T-helper 2 cell treated with Interferon-gamma antibody and Interleukin-4, amounts not matched to agents 5 μg/mL and 100 μg/mL, for 36 hours (primary cell): ENCODE data around the gene MRPS10.
"Not testable (repeated sequence)": the region's sequence is repeated elsewhere in the genome, so short reads cannot be mapped to it uniquely, and the experiment has no call there.

Source experiments
- DNase-seq: peaks from one replicate; pipeline ENCODE4 v3.0.0; 2021; ENCODE audit warnings: low spot score
- H3K27ac Mint-ChIP-seq: one replicate; pipeline ENCODE4 v1.8.0; 2021; ENCODE audit warnings: mild to moderate bottlenecking, mixed read lengths
- H3K27me3 Mint-ChIP-seq: one replicate; pipeline ENCODE4 v1.8.0; 2021; ENCODE audit warnings: low read depth, mixed read lengths
- H3K36me3 Mint-ChIP-seq: one replicate; pipeline ENCODE4 v1.8.0; 2021; ENCODE audit warnings: low read depth, mixed read lengths
- H3K4me1 Mint-ChIP-seq: one replicate; pipeline ENCODE4 v1.8.0; 2021; ENCODE audit warnings: low read depth, mixed read lengths
- H3K4me3 Mint-ChIP-seq: one replicate; pipeline ENCODE4 v1.8.0; 2022; ENCODE audit warnings: mild to moderate bottlenecking, moderate library complexity, mixed read lengths
- H3K9me3 Mint-ChIP-seq: one replicate; pipeline ENCODE4 v1.8.0; 2021; ENCODE audit warnings: mixed read lengths

Gene MRPS10

DNA sequence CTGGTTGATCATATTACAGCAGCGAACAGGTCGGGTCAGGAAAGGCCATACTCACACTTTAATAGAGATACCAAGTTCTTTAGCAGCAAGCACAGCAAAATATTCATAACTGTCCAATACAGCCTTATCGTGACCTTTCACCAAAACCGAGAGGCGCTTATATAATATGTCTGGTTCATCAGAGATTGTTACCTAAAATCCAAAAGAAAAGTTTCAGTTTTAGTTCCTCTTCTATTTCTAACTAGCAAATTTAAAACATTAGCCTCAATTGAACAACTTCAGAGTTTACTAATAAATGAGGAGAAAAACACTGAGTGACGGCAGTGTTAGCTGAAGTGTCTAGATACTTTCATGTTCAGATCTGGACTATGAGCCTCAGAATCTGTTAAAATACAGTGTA lies 5.9 kb downstream of the MRPS10 start:
- H3K36me3 Mint-ChIP-seq = peaks cover 36% of the 10 kb centered on the region
- no peaks in the 10 kb centered on the region for H3K9me3 Mint-ChIP-seq
- DNase-seq = no peak
- no peak overlapping the region for H3K27ac Mint-ChIP-seq
- H3K4me1 Mint-ChIP-seq = peaks cover 10% of the 10 kb centered on the region
- no peaks in the 10 kb centered on the region for H3K27me3 Mint-ChIP-seq
- H3K4me3 Mint-ChIP-seq = no peak overlapping the region

DNA sequence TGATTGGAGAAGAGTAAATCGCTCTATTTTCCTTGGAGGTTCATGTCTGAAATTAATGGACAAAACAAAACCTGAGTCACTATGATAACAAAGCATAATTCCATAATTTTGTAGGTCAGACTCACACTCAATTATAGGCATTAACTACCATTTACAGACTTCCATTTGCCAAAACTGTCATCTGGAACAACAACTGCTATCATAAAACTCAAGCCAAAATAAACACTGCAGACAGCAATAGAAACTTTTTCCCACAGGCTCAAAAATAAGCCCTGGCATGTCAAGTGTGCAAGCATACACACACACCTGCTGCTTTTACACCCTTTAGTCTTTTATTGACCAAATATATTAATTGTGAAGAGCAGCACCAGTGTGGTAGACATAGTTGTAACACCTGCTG lies 7.1 kb downstream of the MRPS10 start:
- DNase-seq = no peak
- H3K36me3 Mint-ChIP-seq = peaks cover 40% of the 10 kb centered on the region
- H3K9me3 Mint-ChIP-seq = no peaks in the 10 kb centered on the region
- no peak overlapping the region for H3K4me3 Mint-ChIP-seq
- no peak overlapping the region for H3K27ac Mint-ChIP-seq
- H3K4me1 Mint-ChIP-seq = peaks cover 5% of the 10 kb centered on the region
- H3K27me3 Mint-ChIP-seq = no peaks in the 10 kb centered on the region

DNA sequence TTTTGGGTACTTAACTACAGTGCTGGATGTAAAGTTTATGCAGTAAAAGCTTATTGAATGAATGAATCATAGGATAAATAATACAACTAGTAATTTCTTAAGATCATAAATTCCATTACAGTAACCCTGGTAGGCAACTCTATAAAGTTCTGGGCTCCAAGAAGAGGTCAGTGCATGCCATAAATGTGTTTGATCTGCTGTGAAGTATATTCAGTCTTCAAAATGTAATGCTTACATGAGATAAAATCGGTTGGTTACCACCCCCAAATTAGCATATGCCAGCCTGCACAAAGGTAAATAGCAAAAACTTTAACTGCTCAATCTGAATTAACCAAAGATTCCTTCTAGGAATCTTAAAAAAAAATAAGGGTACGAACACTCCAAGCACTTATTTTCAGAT lies 10.1 kb downstream of the MRPS10 start:
- H3K27ac Mint-ChIP-seq, DNase-seq, H3K4me1 Mint-ChIP-seq, H3K27me3 Mint-ChIP-seq, H3K9me3 Mint-ChIP-seq, H3K4me3 Mint-ChIP-seq: not testable (repeated sequence)
- H3K36me3 Mint-ChIP-seq = peaks cover 38% of the 10 kb centered on the region

- Mint-ChIP-seq H3K9me3 (no peaks in the 10 kb centered on the region), H3K4me1 (no peaks in the 10 kb centered on the region), H3K36me3 (peaks cover 32% of the 10 kb centered on the region), H3K27me3 (no peaks in the 10 kb centered on the region), H3K27ac (no peak overlapping the region), H3K4me3 (no peak overlapping the region)
- no peak for DNase-seq
These were observed 12.8 kb downstream of the MRPS10 start for GRCh38 chr6:42204768-42205282.

DNA sequence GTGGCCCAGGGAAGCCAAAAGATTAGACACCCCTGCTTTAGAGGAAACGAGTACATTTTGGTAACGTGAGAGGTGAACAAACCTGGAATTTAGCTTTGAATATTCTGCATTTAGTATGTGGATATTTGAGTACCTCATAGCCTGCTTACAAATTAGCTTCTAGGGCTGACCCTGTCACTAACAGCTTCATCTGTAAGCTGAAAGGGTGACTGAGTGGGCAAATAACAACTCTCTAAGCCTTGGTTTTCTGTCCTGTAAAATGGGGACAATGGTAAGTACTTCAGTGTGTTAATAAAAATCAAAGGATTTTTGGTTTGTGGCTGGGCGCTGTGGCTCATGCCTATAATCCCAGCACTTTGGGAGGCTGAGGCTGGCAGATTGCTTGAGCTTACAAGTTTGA lies 14.5 kb downstream of the MRPS10 start:
- H3K4me3 Mint-ChIP-seq = no peak overlapping the region
- H3K36me3 Mint-ChIP-seq = peaks cover 24% of the 10 kb centered on the region
- no peaks in the 10 kb centered on the region for H3K4me1 Mint-ChIP-seq
- no peaks in the 10 kb centered on the region for H3K9me3 Mint-ChIP-seq
- DNase-seq = no peak
- H3K27me3 Mint-ChIP-seq = no peaks in the 10 kb centered on the region
- no peak overlapping the region for H3K27ac Mint-ChIP-seq

- not testable (repeated sequence) for H3K4me1 Mint-ChIP-seq, H3K4me3 Mint-ChIP-seq, H3K27ac Mint-ChIP-seq, H3K27me3 Mint-ChIP-seq, H3K9me3 Mint-ChIP-seq, DNase-seq
- peaks cover 18% of the 10 kb centered on the region for H3K36me3 Mint-ChIP-seq
These were observed 15.3 kb downstream of the MRPS10 start for GRCh38 chr6:42202131-42202915.

- Mint-ChIP-seq H3K27ac (no peak overlapping the region), H3K36me3 (peaks cover 15% of the 10 kb centered on the region), H3K4me3 (no peak overlapping the region), H3K9me3 (no peaks in the 10 kb centered on the region), H3K4me1 (no peaks in the 10 kb centered on the region), H3K27me3 (no peaks in the 10 kb centered on the region)
- DNase-seq = no peak
These were observed 16.3 kb downstream of the MRPS10 start for GRCh38 chr6:42201382-42201781.

DNA sequence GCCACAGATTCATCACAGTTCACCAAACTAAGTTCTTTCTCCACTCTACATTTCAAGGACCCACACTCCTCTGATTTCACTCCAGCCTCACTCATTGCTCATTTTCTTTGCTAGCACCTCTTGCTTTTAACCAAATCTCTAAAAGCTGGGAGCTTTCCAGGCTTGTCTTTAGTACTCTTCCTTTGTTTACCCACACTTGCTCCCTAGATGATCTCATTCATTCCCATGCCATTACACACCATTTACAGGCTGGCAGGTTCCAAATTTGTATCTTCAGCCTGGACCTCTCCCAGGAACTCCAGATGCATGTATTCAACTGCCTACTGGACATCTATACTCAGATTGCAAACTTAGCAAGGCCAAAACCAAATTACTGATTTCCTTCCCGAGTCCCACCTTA lies 17.6 kb downstream of the MRPS10 start:
- H3K4me1 Mint-ChIP-seq = no peaks in the 10 kb centered on the region
- H3K27ac Mint-ChIP-seq = no peak overlapping the region
- no peaks in the 10 kb centered on the region for H3K27me3 Mint-ChIP-seq
- DNase-seq = no peak
- peaks cover 10% of the 10 kb centered on the region for H3K36me3 Mint-ChIP-seq
- no peaks in the 10 kb centered on the region for H3K9me3 Mint-ChIP-seq
- H3K4me3 Mint-ChIP-seq = no peak overlapping the region

GRCh38 chr6:42199106-42199981 lies 18.3 kb downstream of the MRPS10 start:
- no peak overlapping the region for H3K4me3 Mint-ChIP-seq
- no peaks in the 10 kb centered on the region for H3K4me1 Mint-ChIP-seq
- peaks cover 4% of the 10 kb centered on the region for H3K36me3 Mint-ChIP-seq
- no peaks in the 10 kb centered on the region for H3K27me3 Mint-ChIP-seq
- H3K9me3 Mint-ChIP-seq = no peaks in the 10 kb centered on the region
- DNase-seq = no peak
- no peak overlapping the region for H3K27ac Mint-ChIP-seq

DNA sequence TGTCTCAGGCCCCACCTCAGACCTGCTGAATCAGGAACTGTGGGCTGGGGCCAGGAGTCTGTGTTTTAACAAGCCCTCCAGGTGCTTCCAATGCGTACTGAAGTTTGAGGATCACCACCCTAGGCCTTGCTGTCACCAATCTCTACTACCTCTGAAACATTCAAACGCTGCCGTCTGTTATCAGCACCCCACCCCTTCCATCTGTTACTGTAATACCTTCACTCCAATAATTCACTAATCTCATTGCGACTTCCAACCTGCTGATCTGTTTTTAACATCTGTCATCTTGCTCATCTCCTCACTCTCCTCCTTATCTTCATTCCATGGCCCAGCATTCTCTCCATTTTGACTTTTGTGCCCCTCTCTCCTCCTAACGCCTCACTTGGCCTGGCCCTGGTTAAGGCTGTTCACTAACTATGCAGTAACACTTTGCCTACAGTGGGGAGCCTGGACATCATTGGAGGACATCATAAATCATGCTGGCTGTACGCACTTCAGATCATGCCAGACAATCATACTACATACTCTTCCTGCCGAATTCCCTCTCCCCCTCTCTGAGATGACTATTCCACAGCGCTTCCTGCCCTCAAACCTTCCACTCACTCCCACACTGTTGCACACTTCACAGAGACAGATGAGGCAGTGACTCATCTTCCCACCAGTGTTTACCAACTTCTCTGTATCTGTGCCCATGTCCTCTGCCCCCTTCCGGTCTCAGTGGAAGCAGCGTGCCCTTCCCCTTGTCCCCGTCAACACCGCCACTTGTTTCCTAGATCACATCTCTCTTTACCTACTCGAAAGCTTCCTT lies 19.9 kb downstream of the MRPS10 start:
- Mint-ChIP-seq H3K4me3 (no peak overlapping the region), H3K27ac (no peak overlapping the region), H3K36me3 (peaks cover 4% of the 10 kb centered on the region), H3K27me3 (no peaks in the 10 kb centered on the region), H3K4me1 (no peaks in the 10 kb centered on the region), H3K9me3 (no peaks in the 10 kb centered on the region)
- DNase-seq = no peak

- Mint-ChIP-seq H3K9me3 (no peaks in the 10 kb centered on the region), H3K4me1 (no peaks in the 10 kb centered on the region), H3K4me3 (no peak overlapping the region), H3K27ac (no peak overlapping the region), H3K27me3 (no peaks in the 10 kb centered on the region), H3K36me3 (peaks cover 3% of the 10 kb centered on the region)
- DNase-seq = no peak
These were observed 22.2 kb downstream of the MRPS10 start for GRCh38 chr6:42195415-42195814.

- Mint-ChIP-seq H3K9me3 (no peaks in the 10 kb centered on the region), H3K27ac (no peak overlapping the region), H3K4me3 (no peak overlapping the region), H3K27me3 (no peaks in the 10 kb centered on the region), H3K4me1 (no peaks in the 10 kb centered on the region), H3K36me3 (no peaks in the 10 kb centered on the region)
- DNase-seq = no peak
These were observed 23.6 kb downstream of the MRPS10 start for GRCh38 chr6:42194056-42194455.

DNA sequence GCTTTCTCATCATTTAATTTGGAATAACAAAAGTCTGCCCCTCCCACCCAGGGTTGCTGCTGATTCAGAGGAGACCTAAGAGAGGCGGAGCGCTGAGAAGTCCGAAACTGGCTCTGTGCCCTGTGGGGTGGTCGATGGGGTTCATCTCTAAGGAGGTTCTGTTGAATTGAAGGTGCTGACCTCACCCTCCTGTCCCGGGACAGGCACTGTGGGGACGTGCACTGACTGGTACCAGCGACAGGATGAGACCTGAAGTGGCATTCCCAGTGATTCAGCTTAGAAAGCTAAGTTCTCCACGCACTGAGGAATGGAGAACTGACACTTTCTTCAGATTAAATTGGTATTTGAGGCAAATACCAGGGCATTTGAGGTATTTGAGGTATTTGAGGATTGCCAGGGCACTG lies 24.2 kb downstream of the MRPS10 start:
- Mint-ChIP-seq H3K36me3 (no peaks in the 10 kb centered on the region), H3K4me3 (no peak overlapping the region), H3K27ac (no peak overlapping the region), H3K27me3 (no peaks in the 10 kb centered on the region), H3K4me1 (no peaks in the 10 kb centered on the region), H3K9me3 (no peaks in the 10 kb centered on the region)
- no peak for DNase-seq

GRCh38 chr6:42192385-42192784 lies 25.3 kb downstream of the MRPS10 start:
- not testable (repeated sequence) for H3K4me3 Mint-ChIP-seq, H3K27ac Mint-ChIP-seq, H3K27me3 Mint-ChIP-seq, H3K36me3 Mint-ChIP-seq, H3K9me3 Mint-ChIP-seq, DNase-seq, H3K4me1 Mint-ChIP-seq
